ENCODE data around the gene CXCL1.

Gene CXCL1

GRCh38 chr4:73891326-73891725 lies 22.1 kb downstream of the CXCL1 start:
- Histone ChIP-seq H3K79me2 (ENCODE audit: low read length) (no peaks in the 10 kb centered on the region), H3K9ac (ENCODE audit: low read length) (no peak overlapping the region), H3K4me3 (ENCODE audit: low read length) (no peak overlapping the region), H4K20me1 (ENCODE audit: insufficient read depth, low read length) (no peaks in the 10 kb centered on the region), H3F3A (ENCODE audit: insufficient read depth, low read length) (no peaks in the 10 kb centered on the region), H3K36me3 (replicated peaks; ENCODE audit: insufficient read depth, low read length) (no peaks in the 10 kb centered on the region), H3K4me1 (ENCODE audit: low read length) (peaks cover 12% of the 10 kb centered on the region), H3K9me2 (replicated peaks; ENCODE audit: insufficient read depth, low read length) (no peaks in the 10 kb centered on the region), H2AFZ (ENCODE audit: low read length) (no peak overlapping the region), H3K27me3 (replicated peaks; ENCODE audit: insufficient read depth, low read length) (no peaks in the 10 kb centered on the region), H3K27ac (ENCODE audit: low read length) (no peak overlapping the region), H3K9me3 (replicated peaks; ENCODE audit: insufficient read depth, low read length) (no peaks in the 10 kb centered on the region), H3K4me2 (ENCODE audit: low read depth, low read length) (no peak overlapping the region)
- no peak for DNase-seq
- no peak for TF ChIP-seq EZH2 (optimal IDR thresholded peaks at IDR 0.05; ENCODE audit: low read depth, low read length)
- no peak for TF ChIP-seq EZH2phosphoT487 (IDR thresholded peaks at IDR 0.05; ENCODE audit: low read length)
- TF ChIP-seq CTCF (IDR thresholded peaks at IDR 0.05; ENCODE audit: low read length): no peak

- no peak overlapping the region for H3K9ac ChIP-seq (ENCODE audit: low read length)
- H4K20me1 ChIP-seq (ENCODE audit: insufficient read depth, low read length): no peaks in the 10 kb centered on the region
- no peak overlapping the region for H3K4me3 ChIP-seq (ENCODE audit: low read length)
- no peak overlapping the region for H3K27ac ChIP-seq (ENCODE audit: low read length)
- H3K9me3 ChIP-seq (replicated peaks; ENCODE audit: insufficient read depth, low read length): no peaks in the 10 kb centered on the region
- no peak for TF ChIP-seq CTCF (IDR thresholded peaks at IDR 0.05; ENCODE audit: low read length)
- no peak for TF ChIP-seq EZH2 (optimal IDR thresholded peaks at IDR 0.05; ENCODE audit: low read depth, low read length)
- no peak for TF ChIP-seq EZH2phosphoT487 (IDR thresholded peaks at IDR 0.05; ENCODE audit: low read length)
- DNase-seq: no peak
- peaks cover 12% of the 10 kb centered on the region for H3K4me1 ChIP-seq (ENCODE audit: low read length)
- no peak overlapping the region for H3K4me2 ChIP-seq (ENCODE audit: low read depth, low read length)
- no peaks in the 10 kb centered on the region for H3K79me2 ChIP-seq (ENCODE audit: low read length)
- H3K9me2 ChIP-seq (replicated peaks; ENCODE audit: insufficient read depth, low read length): no peaks in the 10 kb centered on the region
- H3K27me3 ChIP-seq (replicated peaks; ENCODE audit: insufficient read depth, low read length): no peaks in the 10 kb centered on the region
- H2AFZ ChIP-seq (ENCODE audit: low read length): no peak overlapping the region
- no peaks in the 10 kb centered on the region for H3K36me3 ChIP-seq (replicated peaks; ENCODE audit: insufficient read depth, low read length)
- no peaks in the 10 kb centered on the region for H3F3A ChIP-seq (ENCODE audit: insufficient read depth, low read length)
Measured at GRCh38 chr4:73891739-73892405, 22.7 kb downstream of the CXCL1 start.

DNA sequence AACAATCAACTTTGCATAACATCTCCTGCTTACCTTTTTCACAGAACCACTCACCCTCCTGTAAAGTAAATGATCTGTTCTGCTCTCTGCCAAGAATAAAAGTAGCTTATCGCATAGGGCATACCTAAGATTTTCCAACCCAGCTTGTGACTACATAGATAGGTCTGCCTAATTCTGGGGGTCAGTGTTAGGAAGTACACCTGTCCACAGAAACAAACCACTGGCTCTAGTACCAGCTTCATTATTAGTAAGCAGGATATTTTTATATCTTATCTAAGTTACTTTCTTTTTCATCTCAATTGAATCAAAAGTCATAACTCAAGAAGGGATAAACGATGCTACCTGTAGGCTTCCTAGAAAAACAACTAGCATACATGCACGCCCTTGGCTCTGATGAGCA lies 23.8 kb downstream of the CXCL1 start:
- TF ChIP-seq EZH2 (optimal IDR thresholded peaks at IDR 0.05; ENCODE audit: low read depth, low read length) (no peak), EZH2phosphoT487 (IDR thresholded peaks at IDR 0.05; ENCODE audit: low read length) (no peak)
- DNase-seq: no peak
- Histone ChIP-seq H3K36me3 (replicated peaks; ENCODE audit: insufficient read depth, low read length) (no peaks in the 10 kb centered on the region), H2AFZ (ENCODE audit: low read length) (no peak overlapping the region), H3K4me3 (ENCODE audit: low read length) (no peak overlapping the region), H3K27me3 (replicated peaks; ENCODE audit: insufficient read depth, low read length) (no peaks in the 10 kb centered on the region), H3K9me3 (replicated peaks; ENCODE audit: insufficient read depth, low read length) (no peaks in the 10 kb centered on the region), H3K4me2 (ENCODE audit: low read depth, low read length) (peak overlapping the region; percentile 7; the same call in 1 of the 2 replicates), H3K9ac (ENCODE audit: low read length) (no peak overlapping the region), H3K9me2 (replicated peaks; ENCODE audit: insufficient read depth, low read length) (no peaks in the 10 kb centered on the region), H3F3A (ENCODE audit: insufficient read depth, low read length) (no peaks in the 10 kb centered on the region), H3K27ac (ENCODE audit: low read length) (no peak overlapping the region), H3K4me1 (ENCODE audit: low read length) (peaks cover 12% of the 10 kb centered on the region), H3K79me2 (ENCODE audit: low read length) (no peaks in the 10 kb centered on the region), H4K20me1 (ENCODE audit: insufficient read depth, low read length) (no peaks in the 10 kb centered on the region)

- Histone ChIP-seq H3F3A (ENCODE audit: insufficient read depth, low read length) (no peaks in the 10 kb centered on the region), H3K27me3 (replicated peaks; ENCODE audit: insufficient read depth, low read length) (no peaks in the 10 kb centered on the region), H3K4me1 (ENCODE audit: low read length) (peaks cover 12% of the 10 kb centered on the region), H3K4me3 (ENCODE audit: low read length) (no peak overlapping the region), H3K9me3 (replicated peaks; ENCODE audit: insufficient read depth, low read length) (no peaks in the 10 kb centered on the region), H3K27ac (ENCODE audit: low read length) (no peak overlapping the region), H3K9ac (ENCODE audit: low read length) (no peak overlapping the region), H4K20me1 (ENCODE audit: insufficient read depth, low read length) (no peaks in the 10 kb centered on the region), H3K79me2 (ENCODE audit: low read length) (no peaks in the 10 kb centered on the region), H3K36me3 (replicated peaks; ENCODE audit: insufficient read depth, low read length) (no peaks in the 10 kb centered on the region), H3K9me2 (replicated peaks; ENCODE audit: insufficient read depth, low read length) (no peaks in the 10 kb centered on the region), H2AFZ (ENCODE audit: low read length) (no peak overlapping the region), H3K4me2 (ENCODE audit: low read depth, low read length) (no peak overlapping the region)
- no peak for TF ChIP-seq EZH2phosphoT487 (IDR thresholded peaks at IDR 0.05; ENCODE audit: low read length)
- TF ChIP-seq EZH2 (optimal IDR thresholded peaks at IDR 0.05; ENCODE audit: low read depth, low read length): no peak
- TF ChIP-seq CTCF (IDR thresholded peaks at IDR 0.05; ENCODE audit: low read length): no peak
- no peak for DNase-seq
Measured at GRCh38 chr4:73894001-73894400, 24.8 kb downstream of the CXCL1 start.
